Lower leg skin (tissue), 4 donors: ENCODE results near the gene CORIN. TPM values are rescaled to one million over a fixed set of nuclear protein-coding genes. Genes with fewer than 3 reads are reported as not detected.

Experiments
- DNase-seq, 2 donors: peaks; one replicate each; pipeline ENCODE4 v3.0.0-alpha.2; 2019; ENCODE audit warnings: low spot score in 2 of 2
- H3K4me3 ChIP-seq: fragments of 200-600 bp; sonication (generic); 2 replicates; pipeline ENCODE4 v1.5.1; 2017; ENCODE audit warnings: mild to moderate bottlenecking, low read depth; ENCODE audit not compliant: poor library complexity, severe bottlenecking
- POLR2A ChIP-seq, 2 donors: fragments of 450-650 bp; IDR thresholded peaks; one replicate each; pipeline ENCODE4 v1.6.1; 2016 to 2017; ENCODE audit warnings: antibody characterized with exemption in 2 of 2, mild to moderate bottlenecking in 1 of 2, moderate library complexity in 1 of 2
- WGBS, 2 donors: methylation state at CpG; one replicate each; pipeline ENCODE4 v1.1.5; 2018; 5-methylcytosine and 5-hydroxymethylcytosine counted together
- intact Hi-C: fragments of 100-400 bp; cut with DNase I; formaldehyde crosslinking; loops from one replicate; pipeline ENCODE4 v1.15.0; 2023; ENCODE audit warnings: low total_unique reads
- total RNA-seq, 4 donors: library from RNA; depleted of rRNA; stranded (reverse); fragments of >200 nt; gene quantifications; one replicate each; pipeline ENCODE4 v1.1.0, GENCODE V29; 2016
- TF ChIP-seq, protein P1 (sequence below), 3 donors: fragments of 450-650 bp; IDR thresholded peaks; one replicate each; pipeline ENCODE4 v1.5.1; 2016; ENCODE audit warnings: antibody characterized with exemption in 3 of 3, mild to moderate bottlenecking in 3 of 3, moderate library complexity in 2 of 3

The CORIN gene, protein sequence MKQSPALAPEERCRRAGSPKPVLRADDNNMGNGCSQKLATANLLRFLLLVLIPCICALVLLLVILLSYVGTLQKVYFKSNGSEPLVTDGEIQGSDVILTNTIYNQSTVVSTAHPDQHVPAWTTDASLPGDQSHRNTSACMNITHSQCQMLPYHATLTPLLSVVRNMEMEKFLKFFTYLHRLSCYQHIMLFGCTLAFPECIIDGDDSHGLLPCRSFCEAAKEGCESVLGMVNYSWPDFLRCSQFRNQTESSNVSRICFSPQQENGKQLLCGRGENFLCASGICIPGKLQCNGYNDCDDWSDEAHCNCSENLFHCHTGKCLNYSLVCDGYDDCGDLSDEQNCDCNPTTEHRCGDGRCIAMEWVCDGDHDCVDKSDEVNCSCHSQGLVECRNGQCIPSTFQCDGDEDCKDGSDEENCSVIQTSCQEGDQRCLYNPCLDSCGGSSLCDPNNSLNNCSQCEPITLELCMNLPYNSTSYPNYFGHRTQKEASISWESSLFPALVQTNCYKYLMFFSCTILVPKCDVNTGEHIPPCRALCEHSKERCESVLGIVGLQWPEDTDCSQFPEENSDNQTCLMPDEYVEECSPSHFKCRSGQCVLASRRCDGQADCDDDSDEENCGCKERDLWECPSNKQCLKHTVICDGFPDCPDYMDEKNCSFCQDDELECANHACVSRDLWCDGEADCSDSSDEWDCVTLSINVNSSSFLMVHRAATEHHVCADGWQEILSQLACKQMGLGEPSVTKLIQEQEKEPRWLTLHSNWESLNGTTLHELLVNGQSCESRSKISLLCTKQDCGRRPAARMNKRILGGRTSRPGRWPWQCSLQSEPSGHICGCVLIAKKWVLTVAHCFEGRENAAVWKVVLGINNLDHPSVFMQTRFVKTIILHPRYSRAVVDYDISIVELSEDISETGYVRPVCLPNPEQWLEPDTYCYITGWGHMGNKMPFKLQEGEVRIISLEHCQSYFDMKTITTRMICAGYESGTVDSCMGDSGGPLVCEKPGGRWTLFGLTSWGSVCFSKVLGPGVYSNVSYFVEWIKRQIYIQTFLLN
- 10 to 100 TPM in 1 of 4 donors, 1 to 10 TPM in 1, under 1 TPM in 2; 0.15 to 17.6 (median 1.7) TPM for total RNA-seq

DNA sequence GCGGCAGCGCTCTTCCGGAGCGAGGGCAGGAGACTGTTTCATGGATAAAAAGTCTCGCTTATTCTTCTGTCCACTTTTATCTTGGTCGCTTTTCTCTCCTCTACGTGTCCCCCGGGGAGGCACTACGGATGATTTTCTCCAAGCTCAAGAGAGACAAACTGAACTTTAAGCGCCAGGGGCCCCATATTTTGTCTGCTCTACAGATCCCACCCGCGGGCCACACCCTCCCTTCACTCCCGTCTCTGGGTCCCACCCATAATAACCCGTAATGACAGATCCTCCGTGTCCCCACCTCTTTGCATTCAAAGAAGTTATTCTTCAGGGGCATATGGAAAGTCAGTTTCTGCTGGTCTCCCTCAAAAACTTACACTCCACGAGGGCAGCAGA, at the start of gene CORIN:
Gene CORIN (minus strand): TSS at position 160 of the 387 bp plus-strand sequence. CDS start 118 bp downstream, at position 42.
- WGBS, 2 donors: 2 to 6% methylated on average over 16 of the region's 16 CpGs
- TF ChIP-seq, protein P1, sequence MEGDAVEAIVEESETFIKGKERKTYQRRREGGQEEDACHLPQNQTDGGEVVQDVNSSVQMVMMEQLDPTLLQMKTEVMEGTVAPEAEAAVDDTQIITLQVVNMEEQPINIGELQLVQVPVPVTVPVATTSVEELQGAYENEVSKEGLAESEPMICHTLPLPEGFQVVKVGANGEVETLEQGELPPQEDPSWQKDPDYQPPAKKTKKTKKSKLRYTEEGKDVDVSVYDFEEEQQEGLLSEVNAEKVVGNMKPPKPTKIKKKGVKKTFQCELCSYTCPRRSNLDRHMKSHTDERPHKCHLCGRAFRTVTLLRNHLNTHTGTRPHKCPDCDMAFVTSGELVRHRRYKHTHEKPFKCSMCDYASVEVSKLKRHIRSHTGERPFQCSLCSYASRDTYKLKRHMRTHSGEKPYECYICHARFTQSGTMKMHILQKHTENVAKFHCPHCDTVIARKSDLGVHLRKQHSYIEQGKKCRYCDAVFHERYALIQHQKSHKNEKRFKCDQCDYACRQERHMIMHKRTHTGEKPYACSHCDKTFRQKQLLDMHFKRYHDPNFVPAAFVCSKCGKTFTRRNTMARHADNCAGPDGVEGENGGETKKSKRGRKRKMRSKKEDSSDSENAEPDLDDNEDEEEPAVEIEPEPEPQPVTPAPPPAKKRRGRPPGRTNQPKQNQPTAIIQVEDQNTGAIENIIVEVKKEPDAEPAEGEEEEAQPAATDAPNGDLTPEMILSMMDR (IDR thresholded peaks at IDR 0.05): no peak
- no peak for DNase-seq
- peak within 1 kb of the TSS; percentile 52 for H3K4me3 ChIP-seq
- intact Hi-C loops: loop anchor here (10.0 kb wide), 1 partner anchor 153 kb away; no protein-coding TSS in a partner anchor

DNA sequence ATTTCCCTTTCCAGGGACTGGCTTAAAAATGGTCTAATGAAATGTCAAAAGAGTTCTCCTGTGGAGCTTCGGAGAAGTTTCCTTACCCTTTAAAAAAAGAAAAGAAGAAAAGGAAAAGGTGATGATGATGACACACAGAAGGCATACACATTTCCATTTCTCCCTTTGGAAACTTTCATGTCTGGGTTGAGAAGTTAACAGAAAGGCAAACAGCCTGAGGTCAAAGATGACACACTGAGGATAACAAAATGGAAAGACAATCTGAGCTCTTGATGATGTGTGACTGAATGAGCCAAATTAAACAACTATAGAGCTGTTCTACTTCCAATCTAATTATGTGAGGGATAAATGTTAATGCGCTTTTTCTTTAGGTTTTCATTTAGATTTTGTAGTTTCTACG, 44.4 kb upstream of the CORIN start:
- no peak overlapping the region for H3K4me3 ChIP-seq
- WGBS, 2 donors: 88 to 91% methylated on average over 3 of the region's 3 CpGs
- DNase-seq: no peak
- no peak for TF ChIP-seq POLR2A (IDR thresholded peaks at IDR 0.05)
- intact Hi-C loops: no loop called here

DNA sequence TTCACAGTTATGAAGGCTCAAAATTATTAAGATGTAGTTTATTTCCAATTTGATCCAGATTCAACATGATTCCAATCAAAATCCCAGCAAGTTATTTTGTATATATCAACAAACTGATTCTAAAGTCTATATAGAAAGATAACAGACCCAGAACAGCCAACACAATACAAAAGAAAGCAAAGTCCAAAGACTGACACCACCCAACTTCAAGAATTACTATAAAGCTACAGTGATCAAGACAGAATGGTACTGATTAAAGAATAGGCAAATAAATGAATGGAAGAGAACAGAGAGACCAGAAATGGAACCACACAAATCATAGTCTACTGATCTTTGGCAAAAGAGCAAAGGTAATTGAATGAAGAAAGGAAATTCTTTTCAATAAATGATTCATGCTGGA, 41.6 kb upstream of the CORIN start:
- TF ChIP-seq POLR2A (IDR thresholded peaks at IDR 0.05): no peak
- TF ChIP-seq, protein P1 (IDR thresholded peaks at IDR 0.05): no peak
- no peak overlapping the region for H3K4me3 ChIP-seq
- DNase-seq: no peak
- intact Hi-C loops: no loop called here

DNA sequence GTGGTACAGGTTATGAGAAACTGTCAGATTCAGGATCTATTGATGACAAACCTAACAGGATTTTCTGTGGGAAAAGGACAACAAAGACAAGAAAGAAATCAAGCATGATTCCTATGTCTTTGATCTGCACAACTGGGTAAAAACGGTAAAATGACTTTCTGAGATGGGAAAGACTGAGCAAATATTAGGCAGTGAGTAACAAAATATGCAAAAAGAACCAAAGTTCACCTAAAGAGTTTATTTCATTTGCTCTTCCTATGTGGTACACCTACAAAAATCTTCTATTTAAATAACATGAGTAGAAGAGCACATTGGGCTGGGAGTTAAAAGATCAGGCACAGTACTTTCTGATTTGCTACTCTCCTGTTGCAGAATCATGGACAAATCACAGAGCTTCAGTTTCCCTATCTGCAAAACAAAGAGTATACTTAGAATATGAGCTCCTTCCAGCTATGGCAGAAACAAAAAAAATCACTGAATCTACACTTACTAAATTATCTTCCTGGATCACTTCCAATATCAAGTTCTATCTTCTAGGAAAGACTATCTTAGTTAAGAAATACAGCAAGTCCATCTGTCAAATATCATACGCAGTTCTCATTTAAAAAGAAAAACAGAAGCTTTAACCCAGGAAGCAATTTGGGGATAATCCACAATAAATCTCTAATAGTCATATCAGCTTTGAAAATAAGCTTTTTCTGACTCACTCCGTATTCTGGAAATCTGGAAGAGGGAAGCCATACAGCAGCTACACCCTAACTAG, 39.1 kb upstream of the CORIN start:
- intact Hi-C loops: no loop called here
- H3K4me3 ChIP-seq: no peak overlapping the region
- TF ChIP-seq POLR2A (IDR thresholded peaks at IDR 0.05): no peak
- TF ChIP-seq, protein P1 (IDR thresholded peaks at IDR 0.05): no peak
- no peak for DNase-seq
- 89 to 94% methylated on average over 3 of the region's 3 CpGs for WGBS, 2 donors

DNA sequence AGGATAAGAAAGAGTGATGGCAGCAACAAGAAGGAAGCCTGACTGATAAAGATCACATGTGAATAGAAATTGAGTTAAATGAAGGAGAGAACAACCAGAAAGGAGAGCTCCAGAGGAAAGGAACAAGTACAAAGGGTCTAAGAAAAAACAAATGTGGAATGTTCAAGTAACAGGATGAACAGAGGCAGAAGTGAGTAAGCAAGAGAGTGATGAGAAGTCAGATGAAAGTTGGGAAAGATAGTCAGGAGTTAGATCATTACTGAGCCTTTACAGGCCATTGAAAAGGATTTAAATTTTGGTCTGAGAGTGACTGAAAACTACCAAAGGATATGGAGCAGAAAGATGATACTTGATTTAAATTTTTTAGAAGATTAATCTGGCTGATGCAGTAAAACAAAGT, 38.4 kb upstream of the CORIN start:
- DNase-seq: no peak
- TF ChIP-seq, protein P1 (IDR thresholded peaks at IDR 0.05): no peak
- no peak for TF ChIP-seq POLR2A (IDR thresholded peaks at IDR 0.05)
- intact Hi-C loops: no loop called here
- no peak overlapping the region for H3K4me3 ChIP-seq
